Smooth muscle cell (in vitro differentiated cells): ENCODE data around the gene TPPP2. TPM values are rescaled to one million over a fixed set of nuclear protein-coding genes. Genes with fewer than 3 reads are reported as not detected.

ENCODE experiments used
- DNase-seq: peaks from one replicate; lab custom pipeline; 2025; ENCODE audit not compliant: unreplicated experiment; lab: John Stamatoyannopoulos, UW
- H2AFZ ChIP-seq: fragments of 200-600 bp; sonication (generic); 2 replicates; pipeline ENCODE4 v1.6.0; 2016; ENCODE audit warnings: antibody characterized with exemption, low read depth, mild to moderate bottlenecking
- H3F3A ChIP-seq: fragments of 200-600 bp; sonication (generic); 2 replicates; pipeline ENCODE4 v1.6.0; 2017; ENCODE audit warnings: antibody characterized with exemption, low read depth
- H3K27ac ChIP-seq: fragments of 200-600 bp; sonication (generic); 2 replicates; pipeline ENCODE4 v1.5.1; 2016; ENCODE audit warnings: low read depth, mild to moderate bottlenecking
- H3K27me3 ChIP-seq: fragments of 200-600 bp; sonication (generic); 2 replicates; pipeline ENCODE4 v1.6.1; 2016; ENCODE audit warnings: low read depth, mild to moderate bottlenecking
- H3K36me3 ChIP-seq: fragments of 200-600 bp; sonication (generic); 2 replicates; pipeline ENCODE4 v1.5.1; 2016; ENCODE audit warnings: low read depth
- H3K4me1 ChIP-seq: fragments of 200-600 bp; sonication (generic); 2 replicates; pipeline ENCODE4 v1.5.1; 2016; ENCODE audit warnings: low read depth
- H3K4me2 ChIP-seq: fragments of 200-600 bp; sonication (generic); 2 replicates; pipeline ENCODE4 v1.6.0; 2016; ENCODE audit warnings: mild to moderate bottlenecking
- H3K4me3 ChIP-seq: fragments of 200-600 bp; sonication (generic); 2 replicates; pipeline ENCODE4 v1.5.1; 2016; ENCODE audit warnings: mild to moderate bottlenecking
- H3K79me2 ChIP-seq: fragments of 200-600 bp; sonication (generic); 2 replicates; pipeline ENCODE4 v1.6.0; 2016; ENCODE audit warnings: low read depth, mild to moderate bottlenecking
- H3K9ac ChIP-seq: fragments of 200-600 bp; sonication (generic); 2 replicates; pipeline ENCODE4 v1.6.0; 2016; ENCODE audit warnings: low read depth
- H3K9me3 ChIP-seq: fragments of 200-600 bp; sonication (generic); replicated peaks from 2 replicates; pipeline ENCODE4 v1.5.1; 2016; ENCODE audit warnings: low read depth
- H4K20me1 ChIP-seq: fragments of 200-600 bp; sonication (generic); 2 replicates; pipeline ENCODE4 v1.6.0; 2016; ENCODE audit warnings: low read depth
- WGBS: methylation state at CpG from one replicate; pipeline ENCODE4 v1.1.7; 2016; ENCODE audit warnings: low lambda C conversion rate; 5-methylcytosine and 5-hydroxymethylcytosine counted together
- polyA plus RNA-seq: library from polyadenylated mRNA; unstranded; fragments of >200 nt; fragmentation: Nextera tagmentation; extraction: Ambion mirVana; gene quantifications from 2 replicates; pipeline ENCODE4 v1.2.1, GENCODE V29; 2016
- total RNA-seq: library from RNA; depleted of rRNA; stranded (reverse); fragments of >200 nt; gene quantifications from 2 replicates; pipeline ENCODE4 v1.2.3, GENCODE V29; 2014
- TF ChIP-seq, protein P1 (sequence below): fragments of 200-600 bp; sonication (generic); IDR thresholded peaks from 2 replicates; pipeline ENCODE4 v1.5.1; 2017; ENCODE audit warnings: borderline replicate concordance, mild to moderate bottlenecking, antibody characterized with exemption; ENCODE audit not compliant: insufficient read depth, poor library complexity, severe bottlenecking

The TPPP2 gene
- total and polyA plus RNA-seq, 2 experiments from 2014 or later: 0.70 TPM; not detected in 1

DNA sequence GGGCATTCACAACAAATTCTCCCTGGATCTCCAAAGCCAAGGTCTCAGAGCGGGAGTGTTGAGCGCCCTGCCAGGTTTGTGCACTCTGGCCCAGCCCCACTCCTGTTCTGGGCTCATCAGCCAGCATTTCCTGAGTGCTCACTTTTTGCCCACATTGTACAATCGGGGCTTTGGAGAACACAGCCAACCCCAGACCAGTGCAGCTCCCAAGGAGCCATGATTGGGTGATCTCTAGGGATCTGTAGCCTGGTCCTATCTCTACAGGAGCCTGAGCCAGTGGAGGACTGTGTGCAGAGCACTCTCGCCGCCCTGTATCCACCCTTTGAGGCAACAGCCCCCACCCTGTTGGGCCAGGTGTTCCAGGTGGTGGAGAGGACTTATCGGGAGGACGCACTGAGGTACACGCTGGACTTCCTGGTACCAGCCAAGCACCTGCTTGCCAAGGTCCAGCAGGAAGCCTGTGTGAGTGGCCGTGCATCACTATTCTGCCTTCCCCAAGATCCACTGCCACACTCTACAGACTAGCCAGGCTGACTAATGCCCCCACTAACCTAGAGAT is 42.8 kb downstream of the TPPP2 start:
- no peak overlapping the region for H3K4me3 ChIP-seq
- peaks cover 10% of the 10 kb centered on the region for H3K36me3 ChIP-seq
- peak overlapping the region; percentile 99 for H3K4me2 ChIP-seq
- peaks cover 32% of the 10 kb centered on the region for H3F3A ChIP-seq
- 93% methylated on average over 9 of the region's 9 CpGs for WGBS
- H3K9ac ChIP-seq: peak overlapping the region; percentile 91
- H3K79me2 ChIP-seq: peaks cover 55% of the 10 kb centered on the region
- TF ChIP-seq, protein P1, sequence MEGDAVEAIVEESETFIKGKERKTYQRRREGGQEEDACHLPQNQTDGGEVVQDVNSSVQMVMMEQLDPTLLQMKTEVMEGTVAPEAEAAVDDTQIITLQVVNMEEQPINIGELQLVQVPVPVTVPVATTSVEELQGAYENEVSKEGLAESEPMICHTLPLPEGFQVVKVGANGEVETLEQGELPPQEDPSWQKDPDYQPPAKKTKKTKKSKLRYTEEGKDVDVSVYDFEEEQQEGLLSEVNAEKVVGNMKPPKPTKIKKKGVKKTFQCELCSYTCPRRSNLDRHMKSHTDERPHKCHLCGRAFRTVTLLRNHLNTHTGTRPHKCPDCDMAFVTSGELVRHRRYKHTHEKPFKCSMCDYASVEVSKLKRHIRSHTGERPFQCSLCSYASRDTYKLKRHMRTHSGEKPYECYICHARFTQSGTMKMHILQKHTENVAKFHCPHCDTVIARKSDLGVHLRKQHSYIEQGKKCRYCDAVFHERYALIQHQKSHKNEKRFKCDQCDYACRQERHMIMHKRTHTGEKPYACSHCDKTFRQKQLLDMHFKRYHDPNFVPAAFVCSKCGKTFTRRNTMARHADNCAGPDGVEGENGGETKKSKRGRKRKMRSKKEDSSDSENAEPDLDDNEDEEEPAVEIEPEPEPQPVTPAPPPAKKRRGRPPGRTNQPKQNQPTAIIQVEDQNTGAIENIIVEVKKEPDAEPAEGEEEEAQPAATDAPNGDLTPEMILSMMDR: no peak
- no peaks in the 10 kb centered on the region for H3K27me3 ChIP-seq
- peak overlapping the region; percentile 93 for H3K27ac ChIP-seq
- H3K4me1 ChIP-seq: peaks cover 25% of the 10 kb centered on the region
- H3K9me3 ChIP-seq: no peaks in the 10 kb centered on the region
- H4K20me1 ChIP-seq: peaks cover 45% of the 10 kb centered on the region
- H2AFZ ChIP-seq: no peak overlapping the region
- DNase-seq: no peak

GRCh38 chr14:21073921-21074320 is 43.9 kb downstream of the TPPP2 start:
- 97% methylated on average over 9 of the region's 9 CpGs for WGBS
- Histone ChIP-seq H4K20me1 (peaks cover 46% of the 10 kb centered on the region), H3K9me3 (no peaks in the 10 kb centered on the region), H3K36me3 (peaks cover 10% of the 10 kb centered on the region), H3K9ac (no peak overlapping the region), H3K4me3 (no peak overlapping the region), H3K79me2 (peaks cover 60% of the 10 kb centered on the region), H2AFZ (no peak overlapping the region), H3F3A (peaks cover 36% of the 10 kb centered on the region), H3K4me1 (peaks cover 17% of the 10 kb centered on the region), H3K27me3 (no peaks in the 10 kb centered on the region), H3K4me2 (no peak overlapping the region), H3K27ac (peak overlapping the region; percentile 93)
- TF ChIP-seq, protein P1: no peak
- no peak for DNase-seq

DNA sequence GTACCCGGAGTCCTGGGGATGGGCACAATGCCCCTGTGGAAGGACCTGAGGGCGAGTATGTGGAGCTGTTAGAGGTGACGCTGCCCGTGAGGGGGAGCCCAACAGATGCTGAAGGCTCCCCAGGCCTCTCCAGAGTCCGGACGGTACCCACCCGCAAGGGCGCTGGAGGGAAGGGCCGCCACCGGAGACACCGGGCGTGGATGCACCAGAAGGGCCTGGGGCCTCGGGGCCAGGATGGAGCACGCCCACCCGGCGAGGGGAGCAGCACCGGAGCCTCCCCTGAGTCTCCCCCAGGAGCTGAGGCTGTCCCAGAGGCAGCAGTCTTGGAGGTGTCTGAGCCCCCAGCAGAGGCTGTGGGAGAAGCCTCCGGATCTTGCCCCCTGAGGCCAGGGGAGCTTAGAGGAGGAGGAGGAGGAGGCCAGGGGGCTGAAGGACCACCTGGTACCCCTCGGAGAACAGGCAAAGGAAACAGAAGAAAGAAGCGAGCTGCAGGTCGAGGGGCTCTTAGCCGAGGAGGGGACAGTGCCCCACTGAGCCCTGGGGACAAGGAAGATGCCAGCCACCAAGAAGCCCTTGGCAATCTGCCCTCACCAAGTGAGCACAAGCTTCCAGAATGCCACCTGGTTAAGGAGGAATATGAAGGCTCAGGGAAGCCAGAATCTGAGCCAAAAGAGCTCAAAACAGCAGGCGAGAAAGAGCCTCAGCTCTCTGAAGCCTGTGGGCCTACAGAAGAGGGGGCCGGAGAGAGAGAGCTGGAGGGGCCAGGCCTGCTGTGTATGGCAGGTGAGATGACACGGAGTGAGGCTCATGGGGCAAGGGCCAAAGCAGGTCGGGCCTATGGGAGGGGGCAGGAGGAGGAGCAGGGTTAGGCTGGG is 44.6 kb downstream of the TPPP2 start:
- H4K20me1 ChIP-seq: peaks cover 52% of the 10 kb centered on the region
- no peak overlapping the region for H3K4me3 ChIP-seq
- no peaks in the 10 kb centered on the region for H3K27me3 ChIP-seq
- H3K9me3 ChIP-seq: no peaks in the 10 kb centered on the region
- H3K9ac ChIP-seq: no peak overlapping the region
- H3K4me2 ChIP-seq: no peak overlapping the region
- H3K79me2 ChIP-seq: peaks cover 60% of the 10 kb centered on the region
- H3K4me1 ChIP-seq: peaks cover 10% of the 10 kb centered on the region
- peaks cover 37% of the 10 kb centered on the region for H3F3A ChIP-seq
- peaks cover 10% of the 10 kb centered on the region for H3K36me3 ChIP-seq
- TF ChIP-seq, protein P1: no peak
- DNase-seq: no peak
- peak overlapping the region; percentile 5 for H3K27ac ChIP-seq
- WGBS: 98% methylated on average over 26 of the region's 26 CpGs
- H2AFZ ChIP-seq: no peak overlapping the region
